ENCODE measurements around the gene KTI12. TPM values are rescaled to one million over a fixed set of nuclear protein-coding genes. Genes with fewer than 3 reads are reported as not detected.

Gene KTI12
- total and polyA plus RNA-seq, 4 donors: 4.1 to 7.7 (median 5.8) TPM

DNA sequence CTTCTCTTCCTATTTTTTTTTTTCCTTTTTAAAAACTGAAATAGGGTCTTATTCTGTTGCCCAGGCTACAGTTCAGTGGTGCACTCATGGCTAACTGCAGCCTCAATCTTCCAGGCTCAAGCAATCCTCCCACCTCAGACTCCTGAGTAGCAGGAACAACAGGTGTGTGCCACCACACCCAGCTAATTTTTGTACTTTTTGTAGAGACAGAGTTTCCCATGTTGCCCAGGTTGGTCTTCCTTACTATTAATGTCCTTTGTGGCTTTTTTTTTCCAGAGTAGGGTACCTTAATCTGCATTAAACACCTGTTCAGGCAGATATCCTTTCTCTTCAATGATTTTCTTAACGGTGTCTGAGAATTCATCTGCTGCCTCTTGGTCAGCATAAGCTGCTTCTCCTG, 4.3 kb upstream of the KTI12 start:
- Histone ChIP-seq H3K9ac (ENCODE audit: low read depth in 1 of 2, low read length in 2 of 2) (no peak overlapping the region), H3K36me3 (ENCODE audit: control insufficient read depth in 4 of 4, insufficient read depth in 3 of 4, low read depth in 1 of 4, low read length in 3 of 4) (peaks cover 2 to 12% (median 8%) of the 10 kb centered on the region in 4 donors), H3K27ac (ENCODE audit: low read depth in 1 of 2, low read length in 2 of 2) (no peak overlapping the region), H3K4me1 (ENCODE audit: control insufficient read depth in 4 of 4, insufficient read depth in 4 of 4, low read length in 3 of 4) (peaks cover 6 to 12% (median 7%) of the 10 kb centered on the region in 4 donors), H3K4me3 (ENCODE audit: low read depth in 1 of 3, low read length in 3 of 3) (no peak overlapping the region), H3K27me3 (ENCODE audit: control insufficient read depth in 4 of 4, insufficient read depth in 4 of 4, low read length in 3 of 4) (no peaks in the 10 kb centered on the region), H3K9me3 (ENCODE audit: control insufficient read depth in 4 of 4, low read length in 3 of 4) (no peaks in the 10 kb centered on the region)
- TF ChIP-seq JUND (IDR thresholded peaks at IDR 0.05) (no peak), FOXA1 (IDR thresholded peaks at IDR 0.05) (no peak), TAF1 (conservative IDR thresholded peaks at IDR 0.05) (no peak), HNF4G (IDR thresholded peaks at IDR 0.05) (no peak), YY1 (IDR thresholded peaks at IDR 0.05) (no peak), GABPA (IDR thresholded peaks at IDR 0.05 in 1 of 2, conservative IDR thresholded peaks at IDR 0.05 in 1 of 2) (no peak), RAD21 (IDR thresholded peaks at IDR 0.05) (no peak)
- TF ChIP-seq, protein P1, sequence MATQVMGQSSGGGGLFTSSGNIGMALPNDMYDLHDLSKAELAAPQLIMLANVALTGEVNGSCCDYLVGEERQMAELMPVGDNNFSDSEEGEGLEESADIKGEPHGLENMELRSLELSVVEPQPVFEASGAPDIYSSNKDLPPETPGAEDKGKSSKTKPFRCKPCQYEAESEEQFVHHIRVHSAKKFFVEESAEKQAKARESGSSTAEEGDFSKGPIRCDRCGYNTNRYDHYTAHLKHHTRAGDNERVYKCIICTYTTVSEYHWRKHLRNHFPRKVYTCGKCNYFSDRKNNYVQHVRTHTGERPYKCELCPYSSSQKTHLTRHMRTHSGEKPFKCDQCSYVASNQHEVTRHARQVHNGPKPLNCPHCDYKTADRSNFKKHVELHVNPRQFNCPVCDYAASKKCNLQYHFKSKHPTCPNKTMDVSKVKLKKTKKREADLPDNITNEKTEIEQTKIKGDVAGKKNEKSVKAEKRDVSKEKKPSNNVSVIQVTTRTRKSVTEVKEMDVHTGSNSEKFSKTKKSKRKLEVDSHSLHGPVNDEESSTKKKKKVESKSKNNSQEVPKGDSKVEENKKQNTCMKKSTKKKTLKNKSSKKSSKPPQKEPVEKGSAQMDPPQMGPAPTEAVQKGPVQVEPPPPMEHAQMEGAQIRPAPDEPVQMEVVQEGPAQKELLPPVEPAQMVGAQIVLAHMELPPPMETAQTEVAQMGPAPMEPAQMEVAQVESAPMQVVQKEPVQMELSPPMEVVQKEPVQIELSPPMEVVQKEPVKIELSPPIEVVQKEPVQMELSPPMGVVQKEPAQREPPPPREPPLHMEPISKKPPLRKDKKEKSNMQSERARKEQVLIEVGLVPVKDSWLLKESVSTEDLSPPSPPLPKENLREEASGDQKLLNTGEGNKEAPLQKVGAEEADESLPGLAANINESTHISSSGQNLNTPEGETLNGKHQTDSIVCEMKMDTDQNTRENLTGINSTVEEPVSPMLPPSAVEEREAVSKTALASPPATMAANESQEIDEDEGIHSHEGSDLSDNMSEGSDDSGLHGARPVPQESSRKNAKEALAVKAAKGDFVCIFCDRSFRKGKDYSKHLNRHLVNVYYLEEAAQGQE (IDR thresholded peaks at IDR 0.05): no peak
- TF ChIP-seq, protein P2, sequence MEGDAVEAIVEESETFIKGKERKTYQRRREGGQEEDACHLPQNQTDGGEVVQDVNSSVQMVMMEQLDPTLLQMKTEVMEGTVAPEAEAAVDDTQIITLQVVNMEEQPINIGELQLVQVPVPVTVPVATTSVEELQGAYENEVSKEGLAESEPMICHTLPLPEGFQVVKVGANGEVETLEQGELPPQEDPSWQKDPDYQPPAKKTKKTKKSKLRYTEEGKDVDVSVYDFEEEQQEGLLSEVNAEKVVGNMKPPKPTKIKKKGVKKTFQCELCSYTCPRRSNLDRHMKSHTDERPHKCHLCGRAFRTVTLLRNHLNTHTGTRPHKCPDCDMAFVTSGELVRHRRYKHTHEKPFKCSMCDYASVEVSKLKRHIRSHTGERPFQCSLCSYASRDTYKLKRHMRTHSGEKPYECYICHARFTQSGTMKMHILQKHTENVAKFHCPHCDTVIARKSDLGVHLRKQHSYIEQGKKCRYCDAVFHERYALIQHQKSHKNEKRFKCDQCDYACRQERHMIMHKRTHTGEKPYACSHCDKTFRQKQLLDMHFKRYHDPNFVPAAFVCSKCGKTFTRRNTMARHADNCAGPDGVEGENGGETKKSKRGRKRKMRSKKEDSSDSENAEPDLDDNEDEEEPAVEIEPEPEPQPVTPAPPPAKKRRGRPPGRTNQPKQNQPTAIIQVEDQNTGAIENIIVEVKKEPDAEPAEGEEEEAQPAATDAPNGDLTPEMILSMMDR (IDR thresholded peaks at IDR 0.05; ENCODE audit: low read depth, low read length, missing input control): no peak
- TF ChIP-seq, protein P3, sequence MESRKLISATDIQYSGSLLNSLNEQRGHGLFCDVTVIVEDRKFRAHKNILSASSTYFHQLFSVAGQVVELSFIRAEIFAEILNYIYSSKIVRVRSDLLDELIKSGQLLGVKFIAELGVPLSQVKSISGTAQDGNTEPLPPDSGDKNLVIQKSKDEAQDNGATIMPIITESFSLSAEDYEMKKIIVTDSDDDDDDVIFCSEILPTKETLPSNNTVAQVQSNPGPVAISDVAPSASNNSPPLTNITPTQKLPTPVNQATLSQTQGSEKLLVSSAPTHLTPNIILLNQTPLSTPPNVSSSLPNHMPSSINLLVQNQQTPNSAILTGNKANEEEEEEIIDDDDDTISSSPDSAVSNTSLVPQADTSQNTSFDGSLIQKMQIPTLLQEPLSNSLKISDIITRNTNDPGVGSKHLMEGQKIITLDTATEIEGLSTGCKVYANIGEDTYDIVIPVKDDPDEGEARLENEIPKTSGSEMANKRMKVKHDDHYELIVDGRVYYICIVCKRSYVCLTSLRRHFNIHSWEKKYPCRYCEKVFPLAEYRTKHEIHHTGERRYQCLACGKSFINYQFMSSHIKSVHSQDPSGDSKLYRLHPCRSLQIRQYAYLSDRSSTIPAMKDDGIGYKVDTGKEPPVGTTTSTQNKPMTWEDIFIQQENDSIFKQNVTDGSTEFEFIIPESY (IDR thresholded peaks at IDR 0.05): no peak
- DNase-seq (ENCODE audit: low spot score): no peak
- 93% methylated on average over 1 of the region's 1 CpG for WGBS

DNA sequence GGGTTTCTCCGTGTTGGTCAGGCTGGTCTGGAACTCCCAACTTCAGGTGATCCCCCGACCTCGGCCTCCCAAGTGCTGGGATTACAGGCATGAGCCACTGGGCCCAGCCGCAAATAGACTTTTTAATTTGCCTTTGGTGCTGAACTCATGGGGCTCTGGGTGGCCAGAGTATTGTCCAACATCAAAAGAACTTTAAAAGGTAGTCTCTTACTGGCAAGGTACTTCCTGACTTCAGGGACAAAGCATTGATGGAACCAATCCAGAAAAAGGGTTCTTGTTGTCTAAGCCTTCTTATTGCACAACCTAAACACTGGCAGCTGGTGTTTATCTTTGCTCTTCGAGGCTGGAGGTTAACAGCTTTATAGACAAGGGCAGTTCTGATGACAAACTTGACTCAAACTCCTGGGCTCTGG, 3.8 kb upstream of the KTI12 start:
- H3K9ac ChIP-seq (ENCODE audit: low read depth in 1 of 2, low read length in 2 of 2): no peak overlapping the region
- DNase-seq (ENCODE audit: low spot score): no peak
- peaks cover 2 to 12% (median 8%) of the 10 kb centered on the region in 4 donors for H3K36me3 ChIP-seq (ENCODE audit: control insufficient read depth in 4 of 4, insufficient read depth in 3 of 4, low read depth in 1 of 4, low read length in 3 of 4)
- 76% methylated on average over 5 of the region's 5 CpGs for WGBS
- no peak overlapping the region for H3K4me3 ChIP-seq (ENCODE audit: low read depth in 1 of 3, low read length in 3 of 3)
- H3K4me1 ChIP-seq (ENCODE audit: control insufficient read depth in 4 of 4, insufficient read depth in 4 of 4, low read length in 3 of 4): peaks cover 6 to 16% (median 11%) of the 10 kb centered on the region in 4 donors
- no peaks in the 10 kb centered on the region for H3K27me3 ChIP-seq (ENCODE audit: control insufficient read depth in 4 of 4, insufficient read depth in 4 of 4, low read length in 3 of 4)
- H3K27ac ChIP-seq (ENCODE audit: low read depth in 1 of 2, low read length in 2 of 2): no peak overlapping the region
- H3K9me3 ChIP-seq (ENCODE audit: control insufficient read depth in 4 of 4, low read length in 3 of 4): no peaks in the 10 kb centered on the region
- TF ChIP-seq RAD21 (IDR thresholded peaks at IDR 0.05) (peak in 1 of 2 donors; percentile 14), TAF1 (conservative IDR thresholded peaks at IDR 0.05) (no peak), SP1 (IDR thresholded peaks at IDR 0.05) (peak; percentile 39), EGR1 (IDR thresholded peaks at IDR 0.05; ENCODE audit: low read depth in 2 of 2) (no peak), HNF4G (IDR thresholded peaks at IDR 0.05) (no peak), HNF4A (conservative IDR thresholded peaks at IDR 0.05) (peak in 1 of 2 donors; percentile 49), FOXA1 (IDR thresholded peaks at IDR 0.05) (no peak), JUND (IDR thresholded peaks at IDR 0.05) (no peak), GABPA (IDR thresholded peaks at IDR 0.05 in 1 of 2, conservative IDR thresholded peaks at IDR 0.05 in 1 of 2) (peak in 1 of 2 donors; percentile 15), YY1 (IDR thresholded peaks at IDR 0.05) (no peak), FOXA2 (IDR thresholded peaks at IDR 0.05) (peak; percentile 45), RXRA (IDR thresholded peaks at IDR 0.05) (peak; percentile 32 to 41), NR2F2 (IDR thresholded peaks at IDR 0.05) (no peak)
- TF ChIP-seq, protein P2 (IDR thresholded peaks at IDR 0.05; ENCODE audit: low read depth, low read length, missing input control): no peak
- TF ChIP-seq, protein P3 (IDR thresholded peaks at IDR 0.05): no peak
- TF ChIP-seq, protein P4, sequence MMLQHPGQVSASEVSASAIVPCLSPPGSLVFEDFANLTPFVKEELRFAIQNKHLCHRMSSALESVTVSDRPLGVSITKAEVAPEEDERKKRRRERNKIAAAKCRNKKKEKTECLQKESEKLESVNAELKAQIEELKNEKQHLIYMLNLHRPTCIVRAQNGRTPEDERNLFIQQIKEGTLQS (IDR thresholded peaks at IDR 0.05): no peak
- TF ChIP-seq, protein P5, sequence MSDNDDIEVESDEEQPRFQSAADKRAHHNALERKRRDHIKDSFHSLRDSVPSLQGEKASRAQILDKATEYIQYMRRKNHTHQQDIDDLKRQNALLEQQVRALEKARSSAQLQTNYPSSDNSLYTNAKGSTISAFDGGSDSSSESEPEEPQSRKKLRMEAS (IDR thresholded peaks at IDR 0.05): no peak

Measured in liver (tissue), 9 donors.